ENCODE data around the gene KCNH5. TPM values are rescaled to one million over a fixed set of nuclear protein-coding genes. Genes with fewer than 3 reads are reported as not detected.

The KCNH5 gene
- total RNA-seq, 2 experiments from 2014 or later = not detected

- H3K4me3 Mint-ChIP-seq = no peak overlapping the region
- no peaks in the 10 kb centered on the region for H3K27me3 Mint-ChIP-seq (ENCODE audit: low read depth)
- H3K9me3 Mint-ChIP-seq (ENCODE audit: insufficient read depth) = peaks cover 3% of the 10 kb centered on the region
- DNase-seq (no peak), ATAC-seq (no peak)
- ChIA-PET POLR2A (no interaction called here), CTCF (no interaction called here)
- H3K27ac Mint-ChIP-seq = no peak overlapping the region
- no peaks in the 10 kb centered on the region for H3K4me1 Mint-ChIP-seq (ENCODE audit: low read depth)
- no peaks in the 10 kb centered on the region for H3K36me3 Mint-ChIP-seq (ENCODE audit: low read depth)
These were observed 357.4 kb downstream of the KCNH5 start for GRCh38 chr14:62687818-62688217.

- DNase-seq (no peak), ATAC-seq (no peak)
- no peaks in the 10 kb centered on the region for H3K27me3 Mint-ChIP-seq (ENCODE audit: low read depth)
- H3K4me1 Mint-ChIP-seq (ENCODE audit: low read depth) = no peaks in the 10 kb centered on the region
- H3K4me3 Mint-ChIP-seq = no peak overlapping the region
- H3K36me3 Mint-ChIP-seq (ENCODE audit: low read depth) = no peaks in the 10 kb centered on the region
- ChIA-PET POLR2A (no interaction called here), CTCF (no interaction called here)
- peaks cover 1% of the 10 kb centered on the region for H3K9me3 Mint-ChIP-seq (ENCODE audit: insufficient read depth)
- H3K27ac Mint-ChIP-seq = no peak overlapping the region
These were observed 360.9 kb downstream of the KCNH5 start for GRCh38 chr14:62684376-62684775.

GRCh38 chr14:62682208-62682607 is 363.1 kb downstream of the KCNH5 start:
- Mint-ChIP-seq H3K27me3 (ENCODE audit: low read depth) (no peaks in the 10 kb centered on the region), H3K4me3 (no peak overlapping the region), H3K27ac (no peak overlapping the region), H3K4me1 (ENCODE audit: low read depth) (no peaks in the 10 kb centered on the region), H3K36me3 (ENCODE audit: low read depth) (no peaks in the 10 kb centered on the region), H3K9me3 (ENCODE audit: insufficient read depth) (no peaks in the 10 kb centered on the region)
- no peak for ATAC-seq
- POLR2A ChIA-PET = no interaction called here
- CTCF ChIA-PET = interaction anchor here (0.8 kb wide), 1 partner anchor 9 kb away, joined by 3 read pairs; no protein-coding TSS in a partner anchor
- no peak for DNase-seq

GRCh38 chr14:62674563-62675237 is 370.6 kb downstream of the KCNH5 start:
- H3K4me3 Mint-ChIP-seq = no peak overlapping the region
- POLR2A ChIA-PET = no interaction called here
- no peak for ATAC-seq
- H3K27ac Mint-ChIP-seq = no peak overlapping the region
- H3K27me3 Mint-ChIP-seq (ENCODE audit: low read depth) = no peaks in the 10 kb centered on the region
- H3K9me3 Mint-ChIP-seq (ENCODE audit: insufficient read depth) = no peaks in the 10 kb centered on the region
- DNase-seq = no peak
- CTCF ChIA-PET = no interaction called here
- H3K36me3 Mint-ChIP-seq (ENCODE audit: low read depth) = no peaks in the 10 kb centered on the region
- no peaks in the 10 kb centered on the region for H3K4me1 Mint-ChIP-seq (ENCODE audit: low read depth)

DNA sequence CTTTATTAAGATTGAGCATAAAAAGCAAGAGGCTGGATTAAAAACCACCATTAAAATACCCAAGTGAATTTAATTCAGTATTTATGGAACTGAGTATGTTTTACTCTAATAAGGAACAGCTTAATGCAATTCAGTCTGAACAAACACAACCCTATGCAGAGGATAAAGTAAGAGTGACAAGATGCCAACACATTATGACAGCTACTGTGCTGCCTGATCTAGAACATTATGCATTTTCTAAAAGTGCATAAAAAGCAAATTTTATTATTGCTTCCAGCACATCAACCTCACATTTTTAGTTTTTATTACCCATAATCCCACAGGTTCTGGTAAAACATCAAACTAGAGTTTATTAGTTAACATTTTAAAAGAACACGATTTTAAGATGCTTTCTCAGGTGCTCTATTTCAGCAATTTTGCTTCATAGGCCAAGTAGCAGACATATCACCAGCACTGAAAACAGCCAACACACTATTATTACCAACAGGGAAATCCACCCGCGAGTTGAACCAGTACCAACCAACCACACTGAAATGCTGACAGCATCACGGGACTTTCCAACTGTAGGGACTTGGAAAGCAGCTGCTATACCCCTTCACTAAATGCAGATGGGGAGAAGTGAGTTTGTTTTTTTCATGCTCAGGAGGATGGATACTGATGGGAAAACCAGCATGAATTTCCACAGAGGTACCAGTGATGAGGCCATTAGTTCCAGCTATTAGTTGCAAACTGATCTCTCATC is 372.1 kb downstream of the KCNH5 start:
- POLR2A ChIA-PET = no interaction called here
- Mint-ChIP-seq H3K36me3 (ENCODE audit: low read depth) (no peaks in the 10 kb centered on the region), H3K4me1 (ENCODE audit: low read depth) (no peaks in the 10 kb centered on the region), H3K27ac (no peak overlapping the region), H3K27me3 (ENCODE audit: low read depth) (no peaks in the 10 kb centered on the region), H3K4me3 (no peak overlapping the region), H3K9me3 (ENCODE audit: insufficient read depth) (no peaks in the 10 kb centered on the region)
- no peak for DNase-seq
- CTCF ChIA-PET = no interaction called here
- no peak for ATAC-seq

DNA sequence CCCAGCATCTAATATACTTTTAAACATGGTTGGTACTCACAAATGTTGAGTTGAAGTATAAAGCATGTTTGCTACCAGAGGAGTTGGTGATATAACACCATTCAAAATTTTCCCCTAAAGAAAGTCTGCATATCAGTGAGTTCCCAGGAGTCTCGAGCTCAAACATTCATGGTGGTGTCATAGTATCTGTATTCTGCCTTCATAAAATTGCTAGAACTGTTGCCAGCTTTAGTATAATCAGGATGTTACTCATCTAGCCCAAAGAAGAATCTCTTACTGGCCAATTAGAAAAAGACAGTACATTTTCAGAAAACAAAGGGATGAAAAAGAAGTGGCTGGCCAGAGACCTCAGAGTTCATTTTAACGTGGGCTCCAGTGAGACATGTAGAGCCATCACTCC is 374.7 kb downstream of the KCNH5 start:
- Mint-ChIP-seq H3K27ac (no peak overlapping the region), H3K9me3 (ENCODE audit: insufficient read depth) (no peaks in the 10 kb centered on the region), H3K27me3 (ENCODE audit: low read depth) (no peaks in the 10 kb centered on the region), H3K4me1 (ENCODE audit: low read depth) (no peaks in the 10 kb centered on the region), H3K4me3 (no peak overlapping the region), H3K36me3 (ENCODE audit: low read depth) (no peaks in the 10 kb centered on the region)
- no peak for DNase-seq
- CTCF ChIA-PET = no interaction called here
- ATAC-seq = no peak
- POLR2A ChIA-PET = no interaction called here

DNA sequence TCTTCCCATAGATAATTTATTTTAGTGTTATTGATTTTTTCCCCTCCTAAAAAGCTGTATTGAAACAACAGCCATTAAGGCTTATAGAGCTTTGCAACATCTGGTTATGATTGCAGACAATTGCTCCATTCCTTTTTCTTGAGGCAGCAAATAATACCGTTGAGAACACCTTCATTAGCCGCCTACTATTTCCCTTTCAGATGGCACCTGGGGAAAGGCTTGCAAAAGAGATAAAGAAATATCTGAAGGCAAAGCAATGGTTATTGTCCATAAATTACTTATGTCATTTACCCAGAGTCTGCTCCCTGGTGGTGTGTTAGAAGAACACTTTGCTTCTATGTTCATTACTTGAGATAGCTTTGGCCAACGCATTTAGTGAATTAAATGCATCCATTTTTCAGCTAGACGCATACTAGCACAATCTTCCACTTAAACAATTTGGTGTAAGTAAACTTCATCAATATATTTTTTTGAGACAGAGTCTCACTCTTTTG is 377.8 kb downstream of the KCNH5 start:
- H3K27me3 Mint-ChIP-seq (ENCODE audit: low read depth) = no peaks in the 10 kb centered on the region
- H3K9me3 Mint-ChIP-seq (ENCODE audit: insufficient read depth) = no peaks in the 10 kb centered on the region
- H3K36me3 Mint-ChIP-seq (ENCODE audit: low read depth) = no peaks in the 10 kb centered on the region
- ChIA-PET CTCF (no interaction called here), POLR2A (no interaction called here)
- H3K4me1 Mint-ChIP-seq (ENCODE audit: low read depth) = no peaks in the 10 kb centered on the region
- H3K4me3 Mint-ChIP-seq = no peak overlapping the region
- no peak overlapping the region for H3K27ac Mint-ChIP-seq
- DNase-seq (no peak), ATAC-seq (no peak)

DNA sequence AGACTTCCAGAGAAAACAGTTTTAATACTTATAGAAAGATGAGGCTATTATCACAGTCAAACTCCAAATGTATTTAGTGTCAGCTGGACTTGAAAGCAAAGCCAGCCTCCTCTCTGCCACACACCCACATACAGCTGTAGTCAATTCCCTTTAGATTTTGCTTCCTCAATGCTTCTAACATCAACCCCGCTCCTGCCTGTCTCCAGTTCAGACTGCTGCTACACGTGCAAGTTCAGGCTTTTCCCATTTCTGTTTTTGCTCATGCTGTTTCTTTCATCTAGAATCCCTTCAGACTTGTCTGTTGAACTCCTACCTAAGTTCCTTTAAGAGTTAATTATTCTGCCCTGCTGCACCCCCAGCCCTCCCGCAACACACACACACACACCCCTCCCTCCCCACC is 380.0 kb downstream of the KCNH5 start:
- ChIA-PET CTCF (no interaction called here), POLR2A (no interaction called here)
- Mint-ChIP-seq H3K36me3 (ENCODE audit: low read depth) (no peaks in the 10 kb centered on the region), H3K4me1 (ENCODE audit: low read depth) (no peaks in the 10 kb centered on the region), H3K27ac (no peak overlapping the region), H3K27me3 (ENCODE audit: low read depth) (no peaks in the 10 kb centered on the region), H3K4me3 (no peak overlapping the region), H3K9me3 (ENCODE audit: insufficient read depth) (no peaks in the 10 kb centered on the region)
- DNase-seq = no peak
- ATAC-seq = no peak

GRCh38 chr14:62663456-62663821 is 381.8 kb downstream of the KCNH5 start:
- ChIA-PET CTCF (no interaction called here), POLR2A (no interaction called here)
- Mint-ChIP-seq H3K36me3 (ENCODE audit: low read depth) (no peaks in the 10 kb centered on the region), H3K27me3 (ENCODE audit: low read depth) (no peaks in the 10 kb centered on the region), H3K9me3 (ENCODE audit: insufficient read depth) (no peaks in the 10 kb centered on the region), H3K27ac (no peak overlapping the region), H3K4me1 (ENCODE audit: low read depth) (no peaks in the 10 kb centered on the region), H3K4me3 (no peak overlapping the region)
- no peak for DNase-seq
- ATAC-seq = no peak

- CTCF ChIA-PET = no interaction called here
- ATAC-seq (no peak), DNase-seq (no peak)
- Mint-ChIP-seq H3K27ac (no peak overlapping the region), H3K27me3 (ENCODE audit: low read depth) (no peaks in the 10 kb centered on the region), H3K9me3 (ENCODE audit: insufficient read depth) (no peaks in the 10 kb centered on the region), H3K4me3 (no peak overlapping the region), H3K4me1 (ENCODE audit: low read depth) (no peaks in the 10 kb centered on the region), H3K36me3 (ENCODE audit: low read depth) (no peaks in the 10 kb centered on the region)
- POLR2A ChIA-PET = no interaction called here
These were observed 382.3 kb downstream of the KCNH5 start for GRCh38 chr14:62662811-62663455.

GRCh38 chr14:62661818-62662217 is 383.4 kb downstream of the KCNH5 start:
- ChIA-PET POLR2A (no interaction called here), CTCF (no interaction called here)
- ATAC-seq (no peak), DNase-seq (no peak)
- Mint-ChIP-seq H3K4me3 (no peak overlapping the region), H3K4me1 (ENCODE audit: low read depth) (no peaks in the 10 kb centered on the region), H3K27ac (no peak overlapping the region), H3K27me3 (ENCODE audit: low read depth) (no peaks in the 10 kb centered on the region), H3K36me3 (ENCODE audit: low read depth) (no peaks in the 10 kb centered on the region), H3K9me3 (ENCODE audit: insufficient read depth) (no peaks in the 10 kb centered on the region)

GRCh38 chr14:62658631-62659030 is 386.6 kb downstream of the KCNH5 start:
- Mint-ChIP-seq H3K36me3 (ENCODE audit: low read depth) (no peaks in the 10 kb centered on the region), H3K27me3 (ENCODE audit: low read depth) (no peaks in the 10 kb centered on the region), H3K27ac (no peak overlapping the region), H3K4me1 (ENCODE audit: low read depth) (no peaks in the 10 kb centered on the region), H3K9me3 (ENCODE audit: insufficient read depth) (no peaks in the 10 kb centered on the region), H3K4me3 (no peak overlapping the region)
- no peak for DNase-seq
- POLR2A ChIA-PET = no interaction called here
- no peak for ATAC-seq
- CTCF ChIA-PET = no interaction called here

Measured in activated CD8-positive, alpha-beta T cell treated with anti-CD3 and anti-CD28 coated beads, Interleukin-2, amount 10 ng/mL, durations not matched to agents 7 days and 5 days (primary cell).